ENCODE results near the gene WWOX. TPM values are rescaled to one million over a fixed set of nuclear protein-coding genes. Genes with fewer than 3 reads are reported as not detected.

The WWOX gene
- total and polyA plus RNA-seq, 2 of the 8 experiments (the other 6 are each of a cell fraction or from before 2014, with no cell fraction given) = 5.4 to 16.7 TPM

- TF ChIP-seq BRCA1 (IDR thresholded peaks at IDR 0.05; ENCODE audit: low read depth, low read length) = no peak
- TF ChIP-seq ATF2 (IDR thresholded peaks at IDR 0.05; ENCODE audit: low read length) = no peak
Observed at GRCh38 chr16:78224342-78224741, 124.9 kb downstream of the WWOX start (continued).

All from H1 (cell line).